Measurements from ENCODE around the gene ARHGAP24. TPM values are rescaled to one million over a fixed set of nuclear protein-coding genes. Genes with fewer than 3 reads are reported as not detected.

The ARHGAP24 gene
- total RNA-seq, 1 donor from 2014 or later = 17.8 TPM

- DNase-seq (ENCODE audit: low spot score, unreplicated experiment) = no peak
- H3K27me3 Mint-ChIP-seq = no peaks in the 10 kb centered on the region
- H3K4me3 Mint-ChIP-seq (ENCODE audit: low read depth) = no peak overlapping the region
- H3K4me1 Mint-ChIP-seq (ENCODE audit: low read depth) = peaks cover 3% of the 10 kb centered on the region
- no peak overlapping the region for H3K27ac Mint-ChIP-seq
- H3K36me3 Mint-ChIP-seq (ENCODE audit: insufficient read depth) = peaks cover 7% of the 10 kb centered on the region
- TF ChIP-seq, protein P1, sequence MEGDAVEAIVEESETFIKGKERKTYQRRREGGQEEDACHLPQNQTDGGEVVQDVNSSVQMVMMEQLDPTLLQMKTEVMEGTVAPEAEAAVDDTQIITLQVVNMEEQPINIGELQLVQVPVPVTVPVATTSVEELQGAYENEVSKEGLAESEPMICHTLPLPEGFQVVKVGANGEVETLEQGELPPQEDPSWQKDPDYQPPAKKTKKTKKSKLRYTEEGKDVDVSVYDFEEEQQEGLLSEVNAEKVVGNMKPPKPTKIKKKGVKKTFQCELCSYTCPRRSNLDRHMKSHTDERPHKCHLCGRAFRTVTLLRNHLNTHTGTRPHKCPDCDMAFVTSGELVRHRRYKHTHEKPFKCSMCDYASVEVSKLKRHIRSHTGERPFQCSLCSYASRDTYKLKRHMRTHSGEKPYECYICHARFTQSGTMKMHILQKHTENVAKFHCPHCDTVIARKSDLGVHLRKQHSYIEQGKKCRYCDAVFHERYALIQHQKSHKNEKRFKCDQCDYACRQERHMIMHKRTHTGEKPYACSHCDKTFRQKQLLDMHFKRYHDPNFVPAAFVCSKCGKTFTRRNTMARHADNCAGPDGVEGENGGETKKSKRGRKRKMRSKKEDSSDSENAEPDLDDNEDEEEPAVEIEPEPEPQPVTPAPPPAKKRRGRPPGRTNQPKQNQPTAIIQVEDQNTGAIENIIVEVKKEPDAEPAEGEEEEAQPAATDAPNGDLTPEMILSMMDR (IDR thresholded peaks at IDR 0.05; ENCODE audit: unreplicated experiment) = no peak
- peaks cover 2% of the 10 kb centered on the region for H3K9me3 Mint-ChIP-seq (ENCODE audit: low read depth)
These were observed 477.6 kb downstream of the ARHGAP24 start for GRCh38 chr4:85952528-85952927.

- H3K36me3 Mint-ChIP-seq (ENCODE audit: insufficient read depth) = peaks cover 7% of the 10 kb centered on the region
These were observed 478.2 kb downstream of the ARHGAP24 start for GRCh38 chr4:85952972-85953650.

DNA sequence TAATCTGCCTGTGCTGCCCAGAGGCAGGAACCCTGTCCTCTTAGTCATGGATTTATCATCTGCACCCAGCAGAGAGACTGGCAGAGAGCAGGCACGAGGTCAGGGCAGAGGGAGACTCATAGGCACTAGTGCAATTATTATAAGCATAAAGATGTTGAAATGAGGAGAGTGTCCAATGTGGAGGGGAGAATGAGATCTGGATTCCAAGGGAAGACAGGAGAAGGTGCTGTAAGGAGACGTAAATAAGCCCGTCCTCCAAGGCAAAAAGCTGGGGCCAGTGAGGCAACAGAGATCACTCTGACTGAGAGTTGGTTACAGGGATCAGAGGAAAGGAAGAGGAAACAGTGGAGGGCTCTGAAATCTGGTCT lies 478.7 kb downstream of the ARHGAP24 start:
- peaks cover 3% of the 10 kb centered on the region for H3K4me1 Mint-ChIP-seq (ENCODE audit: low read depth)
- DNase-seq (ENCODE audit: low spot score, unreplicated experiment) = no peak
- H3K36me3 Mint-ChIP-seq (ENCODE audit: insufficient read depth) = peaks cover 7% of the 10 kb centered on the region
- H3K9me3 Mint-ChIP-seq (ENCODE audit: low read depth) = peaks cover 2% of the 10 kb centered on the region
- TF ChIP-seq, protein P1 (IDR thresholded peaks at IDR 0.05; ENCODE audit: unreplicated experiment) = no peak
- no peaks in the 10 kb centered on the region for H3K27me3 Mint-ChIP-seq
- no peak overlapping the region for H3K4me3 Mint-ChIP-seq (ENCODE audit: low read depth)
- peak overlapping the region; percentile 25 for H3K27ac Mint-ChIP-seq

More at GRCh38 chr4:85952972-85953650, 478.2 kb downstream of the ARHGAP24 start:
- H3K4me3 Mint-ChIP-seq (ENCODE audit: low read depth) = no peak overlapping the region
- no peak for DNase-seq (ENCODE audit: low spot score, unreplicated experiment)
- no peaks in the 10 kb centered on the region for H3K27me3 Mint-ChIP-seq
- TF ChIP-seq, protein P1 (IDR thresholded peaks at IDR 0.05; ENCODE audit: unreplicated experiment) = no peak
- H3K4me1 Mint-ChIP-seq (ENCODE audit: low read depth) = peaks cover 3% of the 10 kb centered on the region
- H3K9me3 Mint-ChIP-seq (ENCODE audit: low read depth) = peaks cover 2% of the 10 kb centered on the region
- H3K27ac Mint-ChIP-seq = no peak overlapping the region

GRCh38 chr4:85955620-85956292 lies 480.8 kb downstream of the ARHGAP24 start:
- DNase-seq (ENCODE audit: low spot score, unreplicated experiment) = no peak
- Mint-ChIP-seq H3K4me1 (ENCODE audit: low read depth) (peaks cover 3% of the 10 kb centered on the region), H3K27ac (no peak overlapping the region), H3K27me3 (no peaks in the 10 kb centered on the region), H3K36me3 (ENCODE audit: insufficient read depth) (peaks cover 7% of the 10 kb centered on the region), H3K9me3 (ENCODE audit: low read depth) (peaks cover 2% of the 10 kb centered on the region), H3K4me3 (ENCODE audit: low read depth) (no peak overlapping the region)
- TF ChIP-seq, protein P1 (IDR thresholded peaks at IDR 0.05; ENCODE audit: unreplicated experiment) = no peak

- no peak for DNase-seq (ENCODE audit: low spot score, unreplicated experiment)
- H3K27me3 Mint-ChIP-seq = no peaks in the 10 kb centered on the region
- H3K4me1 Mint-ChIP-seq (ENCODE audit: low read depth) = peaks cover 3% of the 10 kb centered on the region
- peaks cover 7% of the 10 kb centered on the region for H3K36me3 Mint-ChIP-seq (ENCODE audit: insufficient read depth)
- TF ChIP-seq, protein P1 (IDR thresholded peaks at IDR 0.05; ENCODE audit: unreplicated experiment) = no peak
- H3K9me3 Mint-ChIP-seq (ENCODE audit: low read depth) = peaks cover 2% of the 10 kb centered on the region
- H3K27ac Mint-ChIP-seq = no peak overlapping the region
- H3K4me3 Mint-ChIP-seq (ENCODE audit: low read depth) = no peak overlapping the region
These were observed 481.5 kb downstream of the ARHGAP24 start for GRCh38 chr4:85956293-85956945.

Data from progenitor cell of endocrine pancreas (in vitro differentiated cells).